GM23338 (cell line): ENCODE measurements around the gene SPATA33.

Experiments used
- CTCF ChIP-seq, 2 experiments: fragments of 200-600 bp in 1 of 2; sonication (generic) in 1 of 2; conservative IDR thresholded peaks; 2 replicates each; pipeline versions ENCODE4 v1.5.1 to v1.6.1; 2016 to 2017; ENCODE audit warnings: antibody characterized with exemption in 2 of 2, low read depth in 2 of 2, mild to moderate bottlenecking in 2 of 2, moderate library complexity in 1 of 2
- EZH2 ChIP-seq: fragments of 200-600 bp; sonication (generic); IDR thresholded peaks from one replicate; pipeline ENCODE4 v1.8.0; 2017; ENCODE audit warnings: antibody characterized with exemption, mild to moderate bottlenecking, low read depth; ENCODE audit not compliant: unreplicated experiment
- EZH2phosphoT487 ChIP-seq: fragments of 200-600 bp; sonication (generic); IDR thresholded peaks from one replicate; pipeline ENCODE4 v1.8.1; 2018; ENCODE audit warnings: antibody characterized with exemption; ENCODE audit not compliant: unreplicated experiment
- JUNB ChIP-seq: IDR thresholded peaks from one replicate; pipeline ENCODE4 v1.6.1; 2016; ENCODE audit warnings: antibody characterized with exemption; ENCODE audit not compliant: unreplicated experiment
- POLR2AphosphoS5 ChIP-seq: IDR thresholded peaks from 2 replicates; pipeline ENCODE4 v1.6.1; 2016; ENCODE audit warnings: antibody characterized with exemption, low read depth
- REST ChIP-seq: IDR thresholded peaks from one replicate; pipeline ENCODE4 v1.6.1; 2018; ENCODE audit warnings: antibody characterized with exemption; ENCODE audit not compliant: unreplicated experiment
- ZNF331 ChIP-seq: fragments of 250-450 bp; sonication (Bioruptor Pico); IDR thresholded peaks from 2 replicates; pipeline ENCODE4 v1.5.0; 2020; ENCODE audit warnings: low read depth, mild to moderate bottlenecking, moderate library complexity

- no peak for TF ChIP-seq CTCF (conservative IDR thresholded peaks at IDR 0.05; ENCODE audit: low read depth in 2 of 2)
- no peak for TF ChIP-seq POLR2AphosphoS5
- TF ChIP-seq EZH2: no peak
- TF ChIP-seq REST: no peak
- no peak for TF ChIP-seq JUNB
- no peak for TF ChIP-seq ZNF331
- TF ChIP-seq EZH2phosphoT487: no peak
Measured at GRCh38 chr16:89708481-89708931, 50.9 kb downstream of the SPATA33 start.
